GM12878 (cell line): ENCODE results near the gene ESRRG. TPM values are rescaled to one million over a fixed set of nuclear protein-coding genes. Genes with fewer than 3 reads are reported as not detected.

Experiments
- ATAC-seq: fragments of 200-7000 bp; cut with Tn5 transposase; 3 replicates; pipeline ENCODE4 v1.9.1; 2020; ENCODE audit warnings: mild to moderate bottlenecking, moderate library complexity
- BruUV-seq: library from RNA; stranded (reverse); fragments of 400-500 nt; replicated peaks from 2 replicates; lab custom pipeline; 2021; lab: Mats Ljungman, UMichigan
- CTCF ChIA-PET: fragments of 300-600 bp; sonication (Branson Sonifier 250); formaldehyde crosslinking; extraction: SDS; loops from one replicate; lab custom pipeline; 2021; ENCODE audit warnings: inconsistent platforms; lab: Yijun Ruan, JAX
- POLR2A ChIA-PET: fragments of 350-600 bp; formaldehyde crosslinking; extraction: SDS; loops from one replicate; lab custom pipeline; 2021; ENCODE audit warnings: inconsistent platforms; lab: Charles Lee
- RAD21 ChIA-PET: fragments of 300-600 bp; sonication (Branson Sonifier 250); formaldehyde crosslinking; loops from one replicate; lab custom pipeline; 2023; ENCODE audit warnings: antibody characterized with exemption; ENCODE audit not compliant: unreplicated experiment; lab: Charles Lee
- SMC1A ChIA-PET: fragments of 300-600 bp; sonication (Branson Sonifier 250); formaldehyde crosslinking; loops from one replicate; lab custom pipeline; 2023; ENCODE audit not compliant: unreplicated experiment, uncharacterized antibody; lab: Charles Lee
- DNase-seq: peaks from one replicate; pipeline ENCODE4 v3.0.0-alpha.2; 2011; ENCODE audit warnings: low read depth, low spot score
- FAIRE-seq: peaks from 3 replicates; lab custom pipeline; 2011; peaks lifted over from hg19 to GRCh38; lab: Jason Lieb, UNC
- H2AFZ ChIP-seq: 2 replicates; pipeline ENCODE4 v1.6.0; 2011; ENCODE audit warnings: low read depth, low read length, control low read depth; ENCODE audit not compliant: control insufficient read depth
- H3K27ac ChIP-seq: 2 replicates; pipeline ENCODE4 v1.5.1; 2011; ENCODE audit warnings: control low read depth; ENCODE audit not compliant: control insufficient read depth, insufficient read depth
- H3K27me3 ChIP-seq, 2 experiments: replicated peaks in 1 of 2; 2 replicates each; pipeline versions ENCODE4 v1.6.0 to v1.6.1; 2011; ENCODE audit warnings: low read length in 1 of 2; ENCODE audit not compliant: control insufficient read depth in 2 of 2, insufficient read depth in 2 of 2
- H3K36me3 ChIP-seq, 2 experiments: 2 replicates each; pipeline ENCODE4 v1.5.1; 2011; ENCODE audit warnings: low read length in 1 of 2; ENCODE audit not compliant: control insufficient read depth in 2 of 2, insufficient read depth in 2 of 2
- H3K4me1 ChIP-seq: 2 replicates; pipeline ENCODE4 v1.6.1; 2011; ENCODE audit warnings: mild to moderate bottlenecking, low read length, moderate library complexity, mixed read lengths; ENCODE audit not compliant: control insufficient read depth, insufficient read depth
- H3K4me2 ChIP-seq: 2 replicates; pipeline ENCODE4 v1.6.0; 2011; ENCODE audit warnings: control low read depth; ENCODE audit not compliant: control insufficient read depth, insufficient read depth
- H3K4me3 ChIP-seq: fragments of 200-600 bp; sonication (generic); 2 replicates; pipeline ENCODE4 v1.5.1; 2016
- H3K79me2 ChIP-seq: 2 replicates; pipeline ENCODE4 v1.6.0; 2011; ENCODE audit warnings: low read length; ENCODE audit not compliant: control insufficient read depth, insufficient read depth
- H3K9ac ChIP-seq: 2 replicates; pipeline ENCODE4 v1.8.0; 2011; ENCODE audit warnings: low read length, control low read depth, mixed read lengths; ENCODE audit not compliant: control insufficient read depth, insufficient read depth
- H3K9me3 ChIP-seq: replicated peaks from 3 replicates; pipeline ENCODE4 v1.5.1; 2011; ENCODE audit warnings: mild to moderate bottlenecking, low read length; ENCODE audit not compliant: control insufficient read depth, insufficient read depth
- H4K20me1 ChIP-seq: 2 replicates; pipeline ENCODE4 v1.6.0; 2011; ENCODE audit not compliant: control insufficient read depth, insufficient read depth
- BHLHE40 ChIP-seq, 2 experiments: fragments of 450-650 bp in 1 of 2; IDR thresholded peaks; 2 replicates each; pipeline ENCODE4 v1.6.1; 2011 to 2017; ENCODE audit warnings: low read depth in 2 of 2, borderline replicate concordance in 1 of 2, improper control_type of control experiment in 1 of 2, low read length in 1 of 2, mild to moderate bottlenecking in 1 of 2
- BMI1 ChIP-seq: fragments of 450-650 bp; IDR thresholded peaks from 2 replicates; pipeline ENCODE4 v1.6.1; 2016; ENCODE audit warnings: mild to moderate bottlenecking, moderate library complexity, borderline replicate concordance
- CBX5 ChIP-seq: sonication (generic); IDR thresholded peaks from 2 replicates; pipeline ENCODE4 v1.6.1; 2016; ENCODE audit warnings: low read depth, moderate library complexity, mild to moderate bottlenecking, inconsistent platforms
- FOS ChIP-seq: IDR thresholded peaks from 3 replicates; pipeline ENCODE4 v1.6.1; 2011; ENCODE audit warnings: borderline replicate concordance; ENCODE audit not compliant: insufficient read length; ENCODE audit errors: extremely low read depth
- FOXM1 ChIP-seq: IDR thresholded peaks from 2 replicates; pipeline ENCODE4 v1.6.1; 2012; ENCODE audit warnings: low read depth, mild to moderate bottlenecking, inconsistent platforms, low read length, moderate library complexity
- HDAC6 ChIP-seq: fragments of 200-600 bp; sonication (generic); IDR thresholded peaks from one replicate; pipeline ENCODE4 v1.8.0; 2017; ENCODE audit warnings: antibody characterized with exemption; ENCODE audit not compliant: unreplicated experiment
- HDGF ChIP-seq: fragments of 450-650 bp; IDR thresholded peaks from 2 replicates; pipeline ENCODE4 v1.6.1; 2016; ENCODE audit warnings: antibody characterized with exemption
- MXI1 ChIP-seq: fragments of 150-350 bp; IDR thresholded peaks from 2 replicates; pipeline ENCODE4 v1.6.1; 2011; ENCODE audit warnings: low read depth, mild to moderate bottlenecking, inconsistent platforms, low read length, improper control_type of control experiment
- RBBP5 ChIP-seq: fragments of 200-600 bp; sonication (generic); conservative IDR thresholded peaks from 2 replicates; pipeline ENCODE4 v1.6.1; 2016
- RCOR1 ChIP-seq: conservative IDR thresholded peaks from 2 replicates; pipeline ENCODE4 v1.6.1; 2012; ENCODE audit warnings: low read depth, low read length, improper control_type of control experiment
- SP1 ChIP-seq: IDR thresholded peaks from one replicate; pipeline ENCODE4 v1.6.1; 2011; ENCODE audit warnings: low read depth, low read length
- SREBF2 ChIP-seq: IDR thresholded peaks from 2 replicates; pipeline ENCODE4 v1.6.1; 2012; ENCODE audit warnings: mild to moderate bottlenecking, low read length
- ZBED1 ChIP-seq: IDR thresholded peaks from 2 replicates; pipeline ENCODE4 v1.6.1; 2016; ENCODE audit warnings: borderline replicate concordance
- ZNF217 ChIP-seq: fragments of 450-650 bp; IDR thresholded peaks from 2 replicates; pipeline ENCODE4 v1.6.1; 2017; ENCODE audit warnings: antibody characterized with exemption, mild to moderate bottlenecking
- ZNF592 ChIP-seq: fragments of 450-650 bp; IDR thresholded peaks from 2 replicates; pipeline ENCODE4 v1.6.1; 2017; ENCODE audit warnings: mild to moderate bottlenecking, moderate library complexity
- WGBS: methylation state at CpG from one replicate; pipeline ENCODE4 v1.1.6; 2016; ENCODE audit warnings: low lambda C conversion rate; ENCODE audit not compliant: insufficient replicate concordance, insufficient coverage; ENCODE audit errors: missing lambda C conversion rate; 5-methylcytosine and 5-hydroxymethylcytosine counted together
- in situ Hi-C: fragments of 300-500 bp; cut with MboI; formaldehyde crosslinking; loops from 9 replicates; pipeline ENCODE4 v1.14.3; 2018; ENCODE audit warnings: mixed read lengths
- intact Hi-C: fragments of 100-400 bp; cut with micrococcal nuclease; formaldehyde crosslinking; loops from one replicate; pipeline ENCODE4 v1.14.2; 2022; ENCODE audit not compliant: unreplicated experiment
- polyA plus RNA-seq, 11 experiments: library from polyadenylated mRNA; depleted of rRNA in 4 of 11; unstranded in 6 of 11; stranded (reverse) in 5 of 11; fragments of >200 nt; fragmentation: Nextera tagmentation in 4 of 11; fragmentation: Illumina TruSeq in 1 of 11; extraction: Ambion mirVana in 4 of 11; extraction: Trizol in 1 of 11; gene quantifications; 1 replicate in 1 of 11; 2 replicates in 10 of 11; pipeline versions ENCODE4 v1.2.1 to v1.2.3, GENCODE V29; 2011 to 2016; ENCODE audit warnings: inconsistent platforms in 2 of 11, missing spikeins in 2 of 11, low read depth in 1 of 11
- total RNA-seq, 4 experiments: library from RNA; depleted of rRNA in 3 of 4; stranded (reverse); fragments of >200 nt in 3 of 4; fragmentation: Illumina TruSeq in 1 of 4; extraction: Trizol in 1 of 4; gene quantifications; 2 replicates each; pipeline versions ENCODE4 v1.2.1 to v1.2.3, GENCODE V29; 2013 to 2021
- TF ChIP-seq, protein P1 (sequence below): fragments of 450-650 bp; IDR thresholded peaks from 2 replicates; pipeline ENCODE4 v1.6.1; 2014; ENCODE audit warnings: mild to moderate bottlenecking

Gene ESRRG
- total and polyA plus RNA-seq, 10 of the 15 experiments (the other 5 are each of a cell fraction or from before 2014, with no cell fraction given) = 0.03 TPM; not detected in 9

DNA sequence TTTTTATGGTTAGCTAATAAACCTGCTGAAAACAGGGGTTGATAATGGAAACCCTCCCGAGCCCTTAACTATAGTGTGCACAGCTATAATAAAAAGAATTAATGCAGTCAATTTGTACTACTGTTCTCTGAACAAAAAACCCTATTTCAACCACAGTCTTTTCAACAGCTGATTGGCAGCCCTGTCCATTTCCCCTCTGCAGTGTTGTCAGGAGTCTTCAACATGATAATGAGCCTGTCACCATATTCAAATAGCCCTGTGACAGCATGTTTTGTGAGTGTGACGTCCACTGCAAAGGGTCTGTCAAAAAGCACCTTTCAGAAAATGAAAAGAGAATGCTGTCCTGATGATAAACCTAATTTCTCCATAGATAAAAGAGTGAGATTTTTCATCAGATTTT lies 92.7 kb downstream of the ESRRG start:
- Histone ChIP-seq H3K36me3 (no peaks in the 10 kb centered on the region), H3K9ac (no peak overlapping the region), H3K4me2 (no peak overlapping the region), H3K9me3 (no peaks in the 10 kb centered on the region), H3K4me3 (no peak overlapping the region), H4K20me1 (no peaks in the 10 kb centered on the region), H2AFZ (no peak overlapping the region), H3K4me1 (no peaks in the 10 kb centered on the region), H3K27ac (no peak overlapping the region), H3K79me2 (no peaks in the 10 kb centered on the region), H3K27me3 (no peaks in the 10 kb centered on the region)
- ChIA-PET CTCF (no interaction called here), RAD21 (no interaction called here), POLR2A (no interaction called here), SMC1A (no interaction called here)
- TF ChIP-seq RCOR1 (no peak), RBBP5 (no peak), ZBED1 (no peak), HDGF (no peak), HDAC6 (no peak), FOS (no peak), CBX5 (no peak)
- ATAC-seq = no peak
- WGBS = 0% methylated on average over 2 of the region's 2 CpGs
- in situ Hi-C loops (no loop called here), intact Hi-C loops (no loop called here)
- FAIRE-seq = no peak
- BruUV-seq = no TSS peak
- no peak for DNase-seq

- POLR2A ChIA-PET = no interaction called here
- SMC1A ChIA-PET = interaction anchor here (0.6 kb wide), 1 partner anchor 153 kb away, joined by 3 read pairs; no protein-coding TSS in a partner anchor
- CTCF ChIA-PET = no interaction called here
- FAIRE-seq (no peak), DNase-seq (no peak), ATAC-seq (no peak)
- no peak overlapping the region for H2AFZ ChIP-seq
- H4K20me1 ChIP-seq = no peaks in the 10 kb centered on the region
- no peaks in the 10 kb centered on the region for H3K79me2 ChIP-seq
- WGBS = 28% methylated on average over 3 of the region's 3 CpGs
- H3K9me3 ChIP-seq = no peaks in the 10 kb centered on the region
- no peak overlapping the region for H3K9ac ChIP-seq
- H3K4me3 ChIP-seq = no peak overlapping the region
- no peaks in the 10 kb centered on the region for H3K36me3 ChIP-seq
- no peaks in the 10 kb centered on the region for H3K4me1 ChIP-seq
- H3K4me2 ChIP-seq = no peak overlapping the region
- H3K27ac ChIP-seq = no peak overlapping the region
- intact Hi-C loops (no loop called here), in situ Hi-C loops (no loop called here)
- RAD21 ChIA-PET = no interaction called here
- H3K27me3 ChIP-seq = no peaks in the 10 kb centered on the region
- no TSS peak for BruUV-seq
- no peak for TF ChIP-seq SP1
- TF ChIP-seq SREBF2 = no peak
- no peak for TF ChIP-seq BHLHE40 (IDR thresholded peaks at IDR 0.05; ENCODE audit: borderline replicate concordance in 1 of 2, low read depth in 2 of 2, low read length in 1 of 2)
- no peak for TF ChIP-seq ZNF592
- TF ChIP-seq, protein P1, sequence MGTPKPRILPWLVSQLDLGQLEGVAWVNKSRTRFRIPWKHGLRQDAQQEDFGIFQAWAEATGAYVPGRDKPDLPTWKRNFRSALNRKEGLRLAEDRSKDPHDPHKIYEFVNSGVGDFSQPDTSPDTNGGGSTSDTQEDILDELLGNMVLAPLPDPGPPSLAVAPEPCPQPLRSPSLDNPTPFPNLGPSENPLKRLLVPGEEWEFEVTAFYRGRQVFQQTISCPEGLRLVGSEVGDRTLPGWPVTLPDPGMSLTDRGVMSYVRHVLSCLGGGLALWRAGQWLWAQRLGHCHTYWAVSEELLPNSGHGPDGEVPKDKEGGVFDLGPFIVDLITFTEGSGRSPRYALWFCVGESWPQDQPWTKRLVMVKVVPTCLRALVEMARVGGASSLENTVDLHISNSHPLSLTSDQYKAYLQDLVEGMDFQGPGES = no peak
- no peak for TF ChIP-seq BMI1
- TF ChIP-seq ZNF217 = no peak
- no peak for TF ChIP-seq MXI1
- TF ChIP-seq FOXM1 = no peak
Observed at GRCh38 chr1:216627252-216627651, 96.0 kb downstream of the ESRRG start.
